ENCODE data around the gene KIAA0319L. TPM values are rescaled to one million over a fixed set of nuclear protein-coding genes. Genes with fewer than 3 reads are reported as not detected.

The KIAA0319L gene
- total and polyA plus RNA-seq, 11 donors = 21.0 to 108 (median 76.6) TPM

- H3K4me1 ChIP-seq = peaks cover 0 to 2% (median 0%) of the 10 kb centered on the region in 12 donors
- H3K27ac ChIP-seq = no peak overlapping the region
- DNase-seq = no peak
- no peaks in the 10 kb centered on the region for H3K9me3 ChIP-seq
- peaks cover 0 to 95% (median 76%) of the 10 kb centered on the region in 9 donors for H3K36me3 ChIP-seq
- 91 to 96% (median 93%) methylated on average over 2 of the region's 2 CpGs for WGBS, 4 donors
- TF ChIP-seq POLR2A (IDR thresholded peaks at IDR 0.05) (no peak), CTCF (IDR thresholded peaks at IDR 0.05) (no peak)
- no peaks in the 10 kb centered on the region for H3K27me3 ChIP-seq
- no peak for ATAC-seq
- intact Hi-C loops (cut with DNase I) = no loop called here
- no peak overlapping the region for H3K4me3 ChIP-seq
Measured at GRCh38 chr1:35460796-35461195, 96.4 kb downstream of the KIAA0319L start.

GRCh38 chr1:35454616-35455015 lies 102.6 kb downstream of the KIAA0319L start:
- Histone ChIP-seq H3K4me3 (no peak overlapping the region), H3K27me3 (no peaks in the 10 kb centered on the region), H3K9me3 (no peaks in the 10 kb centered on the region), H3K27ac (peak overlapping the region in 3 of 12 donors; percentile 3 to 48 (median 15)), H3K4me1 (peaks cover 2 to 59% (median 26%) of the 10 kb centered on the region in 12 donors), H3K36me3 (peaks cover 0 to 83% (median 64%) of the 10 kb centered on the region in 9 donors)
- intact Hi-C loops (cut with DNase I) = loop anchor here (5.0 to 10.0 kb wide), 10 partner anchors 88 to 320 kb away; partner anchors contain the start of genes C1orf216 (in 1 of the 10), KIAA0319L (in 1 of the 10) and NCDN (in 1 of the 10)
- ATAC-seq = peak in 2 of 4 donors; percentile 34 to 49
- DNase-seq = no peak
- 64 to 83% (median 76%) methylated on average over 1 of the region's 1 CpG for WGBS, 4 donors
- TF ChIP-seq CTCF (IDR thresholded peaks at IDR 0.05) = no peak
- no peak for TF ChIP-seq POLR2A (IDR thresholded peaks at IDR 0.05)

- no peak for TF ChIP-seq POLR2A (IDR thresholded peaks at IDR 0.05)
- no peak for TF ChIP-seq CTCF (IDR thresholded peaks at IDR 0.05)
- intact Hi-C loops (cut with DNase I) = loop anchor here (5.0 to 10.0 kb wide), 10 partner anchors 88 to 321 kb away; partner anchors contain the start of genes C1orf216 (in 1 of the 10), KIAA0319L (in 1 of the 10) and NCDN (in 1 of the 10)
- H3K36me3 ChIP-seq = peaks cover 0 to 83% (median 65%) of the 10 kb centered on the region in 9 donors
- whole genome bisulfite sequencing, 4 donors = 93 to 94% (median 94%) methylated on average over 4 of the region's 4 CpGs
- no peaks in the 10 kb centered on the region for H3K27me3 ChIP-seq
- no peak for ATAC-seq
- H3K4me1 ChIP-seq = peaks cover 2 to 63% (median 26%) of the 10 kb centered on the region in 12 donors
- H3K27ac ChIP-seq = peak overlapping the region in 2 of 12 donors; percentile 15 to 48
- no peak for DNase-seq
- no peak overlapping the region for H3K4me3 ChIP-seq
- H3K9me3 ChIP-seq = no peaks in the 10 kb centered on the region
Measured at GRCh38 chr1:35454176-35454575, 103.0 kb downstream of the KIAA0319L start.

- H3K36me3 ChIP-seq = peaks cover 0 to 83% (median 69%) of the 10 kb centered on the region in 9 donors
- intact Hi-C loops (cut with DNase I) = loop anchor here (2.0 to 10.0 kb wide), 12 partner anchors 89 to 322 kb away; partner anchors contain the start of genes C1orf216 (in 1 of the 10), KIAA0319L (in 1 of the 10) and NCDN (in 1 of the 10)
- H3K4me3 ChIP-seq = no peak overlapping the region
- peak overlapping the region in 2 of 12 donors; percentile 59 to 63 for H3K27ac ChIP-seq
- ATAC-seq = no peak
- H3K4me1 ChIP-seq = peaks cover 2 to 75% (median 29%) of the 10 kb centered on the region in 12 donors
- no peaks in the 10 kb centered on the region for H3K27me3 ChIP-seq
- TF ChIP-seq CTCF (IDR thresholded peaks at IDR 0.05) (no peak), POLR2A (IDR thresholded peaks at IDR 0.05) (no peak)
- WGBS, 4 donors = 88 to 95% (median 92%) methylated on average over 2 of the region's 2 CpGs
- no peak for DNase-seq
- H3K9me3 ChIP-seq = no peaks in the 10 kb centered on the region
Measured at GRCh38 chr1:35453031-35453430, 104.2 kb downstream of the KIAA0319L start.
